Measurements from ENCODE around the gene CCR5AS. TPM values are rescaled to one million over a fixed set of nuclear protein-coding genes. Genes with fewer than 3 reads are reported as not detected.
A peak's percentile ranks its signal among the peaks of the same experiment; 100 is the strongest.

Gene CCR5AS

DNA sequence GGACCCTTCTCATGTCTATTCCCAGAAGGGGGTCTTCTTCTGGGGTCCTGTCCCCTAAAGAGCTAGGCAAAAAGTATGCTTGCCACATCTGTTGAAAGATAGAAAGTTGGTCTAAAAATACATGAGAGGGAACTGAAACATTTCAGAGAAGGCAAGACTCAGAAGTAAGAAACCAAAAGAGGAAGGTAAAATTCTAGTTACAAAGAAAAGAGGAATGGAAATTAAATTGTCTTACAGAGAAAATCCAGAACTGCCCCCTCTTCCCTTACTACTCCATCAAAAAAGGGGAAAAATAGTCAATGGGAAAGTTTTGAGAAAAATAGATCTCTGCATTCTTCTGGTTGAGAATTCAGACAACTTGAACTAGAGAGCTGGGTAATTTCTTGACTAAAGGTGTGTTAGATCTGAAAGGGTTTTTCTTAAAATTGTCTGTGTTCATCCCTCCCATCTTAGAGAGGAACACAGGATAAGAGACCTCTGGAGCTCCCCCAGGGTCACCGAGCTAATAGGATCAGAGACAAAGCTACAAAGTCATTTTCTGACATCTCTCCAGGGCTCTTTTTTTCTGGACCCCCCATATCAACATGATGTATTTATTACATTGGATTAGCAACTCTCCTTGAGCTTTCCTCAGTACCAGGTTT, 85.3 kb downstream of the CCR5AS start:
- ATAC-seq (no peak), DNase-seq (no peak)
- intact Hi-C loops (cut with DNase I): no loop called here
- Histone ChIP-seq H3K27me3 (no peaks in the 10 kb centered on the region), H3K36me3 (replicated peaks in 1 of 2; ENCODE audit: insufficient read depth in 1 of 2, low read depth in 2 of 2) (no peaks in the 10 kb centered on the region), H3K9me3 (no peaks in the 10 kb centered on the region), H3K27ac (peak overlapping the region in 1 of 4 donors; percentile 34), H3K4me1 (no peaks in the 10 kb centered on the region), H3K4me3 (no peak overlapping the region)
- TF ChIP-seq POLR2A (IDR thresholded peaks at IDR 0.05): no peak
- TF ChIP-seq, protein P1, sequence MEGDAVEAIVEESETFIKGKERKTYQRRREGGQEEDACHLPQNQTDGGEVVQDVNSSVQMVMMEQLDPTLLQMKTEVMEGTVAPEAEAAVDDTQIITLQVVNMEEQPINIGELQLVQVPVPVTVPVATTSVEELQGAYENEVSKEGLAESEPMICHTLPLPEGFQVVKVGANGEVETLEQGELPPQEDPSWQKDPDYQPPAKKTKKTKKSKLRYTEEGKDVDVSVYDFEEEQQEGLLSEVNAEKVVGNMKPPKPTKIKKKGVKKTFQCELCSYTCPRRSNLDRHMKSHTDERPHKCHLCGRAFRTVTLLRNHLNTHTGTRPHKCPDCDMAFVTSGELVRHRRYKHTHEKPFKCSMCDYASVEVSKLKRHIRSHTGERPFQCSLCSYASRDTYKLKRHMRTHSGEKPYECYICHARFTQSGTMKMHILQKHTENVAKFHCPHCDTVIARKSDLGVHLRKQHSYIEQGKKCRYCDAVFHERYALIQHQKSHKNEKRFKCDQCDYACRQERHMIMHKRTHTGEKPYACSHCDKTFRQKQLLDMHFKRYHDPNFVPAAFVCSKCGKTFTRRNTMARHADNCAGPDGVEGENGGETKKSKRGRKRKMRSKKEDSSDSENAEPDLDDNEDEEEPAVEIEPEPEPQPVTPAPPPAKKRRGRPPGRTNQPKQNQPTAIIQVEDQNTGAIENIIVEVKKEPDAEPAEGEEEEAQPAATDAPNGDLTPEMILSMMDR (IDR thresholded peaks at IDR 0.05): no peak
- 52 to 71% methylated on average over 1 of the region's 1 CpG for WGBS, 2 donors

DNA sequence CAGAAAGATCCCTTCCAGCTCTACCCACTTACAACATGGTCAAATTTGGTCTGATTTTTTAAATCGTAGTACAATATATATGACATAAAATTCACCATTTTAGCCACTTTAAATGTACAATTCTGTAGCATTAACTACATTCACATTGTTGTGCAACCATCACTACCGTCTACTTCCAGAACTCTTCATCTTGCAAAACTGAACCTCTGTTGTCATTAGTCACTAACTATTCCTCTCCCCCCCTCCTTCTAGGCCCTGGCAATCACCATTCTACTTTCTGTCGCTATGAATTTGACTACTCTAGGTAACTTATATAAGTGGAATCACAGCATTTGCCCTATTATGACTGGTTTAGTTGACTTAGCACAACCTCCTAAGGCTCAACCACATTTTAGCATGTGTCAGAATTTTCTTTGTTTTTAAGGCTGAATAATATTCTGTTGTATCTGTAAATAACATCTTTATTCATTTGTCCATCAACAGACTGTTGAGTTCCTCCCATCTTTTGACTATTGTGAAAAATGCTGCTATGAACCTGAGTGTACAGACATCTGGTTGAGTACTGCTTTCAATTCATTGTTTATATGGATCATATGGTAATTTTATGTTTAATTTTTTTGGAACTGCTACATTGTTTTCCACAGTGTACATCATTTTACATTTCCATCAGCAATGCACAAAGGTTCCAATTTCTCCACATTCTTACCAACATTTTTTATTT, 88.5 kb downstream of the CCR5AS start:
- Histone ChIP-seq H3K4me3 (no peak overlapping the region), H3K4me1 (peaks cover 8% of the 10 kb centered on the region), H3K27me3 (no peaks in the 10 kb centered on the region), H3K36me3 (replicated peaks in 1 of 2; ENCODE audit: insufficient read depth in 1 of 2, low read depth in 2 of 2) (no peaks in the 10 kb centered on the region), H3K27ac (no peak overlapping the region), H3K9me3 (no peaks in the 10 kb centered on the region)
- intact Hi-C loops (cut with DNase I): no loop called here
- 67 to 82% methylated on average over 3 of the region's 3 CpGs for WGBS, 2 donors
- no peak for TF ChIP-seq POLR2A (IDR thresholded peaks at IDR 0.05)
- TF ChIP-seq, protein P1 (IDR thresholded peaks at IDR 0.05): no peak
- DNase-seq: no peak
- no peak for ATAC-seq

DNA sequence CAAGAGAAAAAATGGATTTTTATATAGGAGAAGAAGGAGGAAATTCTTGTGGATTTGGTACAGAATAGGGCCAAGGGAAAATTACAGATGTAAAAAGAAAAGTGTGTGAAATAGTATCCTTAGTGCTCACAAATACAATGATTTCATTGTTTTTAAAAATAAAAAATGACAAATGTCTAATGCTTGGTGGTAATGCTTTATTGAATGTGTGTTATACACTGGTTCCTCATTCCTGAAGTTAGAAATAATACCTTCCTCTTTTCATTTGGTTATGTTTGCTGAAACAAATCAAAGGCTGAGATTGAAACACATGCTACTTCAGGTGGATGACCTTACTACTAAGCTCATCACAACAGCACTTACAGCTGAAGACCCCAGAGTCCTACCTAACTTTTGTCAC, 90.7 kb downstream of the CCR5AS start:
- TF ChIP-seq POLR2A (IDR thresholded peaks at IDR 0.05): no peak
- no peaks in the 10 kb centered on the region for H3K9me3 ChIP-seq
- H3K4me3 ChIP-seq: no peak overlapping the region
- H3K27me3 ChIP-seq: no peaks in the 10 kb centered on the region
- ATAC-seq (no peak), DNase-seq (no peak)
- peaks cover 8% of the 10 kb centered on the region for H3K4me1 ChIP-seq
- no peaks in the 10 kb centered on the region for H3K36me3 ChIP-seq (replicated peaks in 1 of 2; ENCODE audit: insufficient read depth in 1 of 2, low read depth in 2 of 2)
- H3K27ac ChIP-seq: peak overlapping the region in 1 of 4 donors; percentile 40
- intact Hi-C loops (cut with DNase I): no loop called here

DNA sequence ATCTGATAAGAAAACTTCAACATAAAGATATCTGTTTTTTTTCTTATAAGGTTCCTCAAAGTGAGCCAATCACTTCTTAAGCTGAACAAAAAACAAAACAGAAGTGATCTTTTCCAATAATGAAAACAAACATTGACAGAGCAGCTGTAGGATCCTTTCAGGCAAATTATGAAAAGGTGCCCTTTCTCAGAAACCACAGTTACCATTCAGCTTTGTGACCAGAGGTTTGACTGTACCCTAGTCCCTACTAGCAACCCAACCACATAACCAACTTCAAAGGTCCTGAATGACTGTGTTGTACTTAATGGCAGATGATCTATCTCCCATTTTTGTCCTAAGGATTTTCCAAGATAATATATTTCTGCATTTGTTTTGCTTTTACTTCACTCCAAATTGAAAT, 92.3 kb downstream of the CCR5AS start:
- H3K9me3 ChIP-seq: no peaks in the 10 kb centered on the region
- peaks cover 8% of the 10 kb centered on the region for H3K4me1 ChIP-seq
- H3K36me3 ChIP-seq (replicated peaks in 1 of 2; ENCODE audit: insufficient read depth in 1 of 2, low read depth in 2 of 2): no peaks in the 10 kb centered on the region
- intact Hi-C loops (cut with DNase I): no loop called here
- no peak overlapping the region for H3K27ac ChIP-seq
- TF ChIP-seq, protein P1 (IDR thresholded peaks at IDR 0.05): no peak
- no peak for TF ChIP-seq POLR2A (IDR thresholded peaks at IDR 0.05)
- DNase-seq (no peak), ATAC-seq (no peak)
- H3K4me3 ChIP-seq: no peak overlapping the region
- H3K27me3 ChIP-seq: no peaks in the 10 kb centered on the region

Other genes starting within 250 kb of the CCR5AS start
- 1 to 10 TPM; 1.8 to 3.0 TPM for gene CCR1, start 198.8 kb downstream of the CCR5AS start, total RNA-seq
- gene CCR3, start 164.6 kb downstream of the CCR5AS start, total RNA-seq: not detected
- 1 to 10 TPM; 1.8 to 7.9 TPM for gene CCR2, start 53.0 kb downstream of the CCR5AS start, total RNA-seq
- gene CCR5, start 36.1 kb downstream of the CCR5AS start, total RNA-seq: under 1 TPM in 1 of 2 donors, not detected in 1; 0.78 TPM
- gene CCRL2, start 193 bp upstream of the CCR5AS start, total RNA-seq: 1 to 10 TPM in 1 of 2 donors, not detected in 1; 1.3 TPM
- gene LTF, start 57.8 kb upstream of the CCR5AS start, total RNA-seq: 1 to 10 TPM; 8.8 to 8.9 TPM
- not detected for gene RTP3, start 90.9 kb upstream of the CCR5AS start, total RNA-seq
- 1 to 10 TPM; 1.8 to 2.3 TPM for gene LRRC2, start 159.2 kb upstream of the CCR5AS start, total RNA-seq
- gene FAM240A, start 205.5 kb upstream of the CCR5AS start, total RNA-seq: not detected